Measurements from ENCODE around the gene SLC41A3.

SLC41A3 gene

GRCh38 chr3:126082362-126083137 is 1.4 kb downstream of the SLC41A3 start:
- no peak for TF ChIP-seq CTCF (IDR thresholded peaks at IDR 0.05)

- TF ChIP-seq CTCF (IDR thresholded peaks at IDR 0.05): peak; percentile 40
Observed at GRCh38 chr3:126081618-126082361, 2.1 kb downstream of the SLC41A3 start.

- no peak for TF ChIP-seq CTCF (IDR thresholded peaks at IDR 0.05)
Observed at GRCh38 chr3:126080970-126081369, 3.0 kb downstream of the SLC41A3 start.

- TF ChIP-seq CTCF (IDR thresholded peaks at IDR 0.05): no peak
Observed at GRCh38 chr3:126078866-126079265, 5.1 kb downstream of the SLC41A3 start.

GRCh38 chr3:126077754-126078153 is 6.2 kb downstream of the SLC41A3 start:
- TF ChIP-seq CTCF (IDR thresholded peaks at IDR 0.05): no peak

GRCh38 chr3:126076140-126076539 is 7.8 kb downstream of the SLC41A3 start:
- no peak for TF ChIP-seq CTCF (IDR thresholded peaks at IDR 0.05)

GRCh38 chr3:126070146-126070545 is 13.8 kb downstream of the SLC41A3 start:
- no peak for TF ChIP-seq CTCF (IDR thresholded peaks at IDR 0.05)

All from LNCAP (cell line).